H1 (cell line): ENCODE measurements around the gene HTD2. TPM values are rescaled to one million over a fixed set of nuclear protein-coding genes. Genes with fewer than 3 reads are reported as not detected.

Source experiments
- CBX5 ChIP-seq: fragments of 300-800, 300-1000 bp; sonication (generic); IDR thresholded peaks from 2 replicates; pipeline ENCODE4 v1.7.1; 2016; ENCODE audit warnings: antibody characterized with exemption, low read length, low read depth
- CHD7 ChIP-seq: fragments of 300-600 bp; sonication (generic); IDR thresholded peaks from 2 replicates; pipeline ENCODE4 v1.7.1; 2012; ENCODE audit warnings: low read length, moderate library complexity, mild to moderate bottlenecking, inconsistent platforms; ENCODE audit not compliant: insufficient replicate concordance
- polyA plus RNA-seq, 7 experiments: library from polyadenylated mRNA; depleted of rRNA in 3 of 7; stranded (reverse) in 5 of 7; unstranded in 2 of 7; fragments of >200 nt in 5 of 7; fragments of 200-250 nt in 2 of 7; gene quantifications; 1 replicate in 5 of 7; 2 replicates in 1 of 7; 4 replicates in 1 of 7; pipeline versions ENCODE4 v1.2.1 to v1.2.3, GENCODE V29; 2011 to 2013; ENCODE audit warnings: missing spikeins in 2 of 7, mixed read lengths in 2 of 7
- total RNA-seq: library from RNA; stranded (reverse); fragmentation: NEBNext Ultra II Directional; extraction: Animal tissue kit (Norgen Biotek cat#: 25700); gene quantifications from 2 replicates; pipeline ENCODE4 v1.2.1, GENCODE V29; 2021

The HTD2 gene
- total and polyA plus RNA-seq, 2 of the 8 experiments (the other 6 are each of a cell fraction or from before 2014, with no cell fraction given) = 8.8 to 10.8 TPM

- no peak for TF ChIP-seq CHD7
- TF ChIP-seq CBX5 = no peak
These were observed 2.4 kb downstream of the HTD2 start (continued) for GRCh38 chr3:58308728-58309127.
